Dermis lymphatic vessel endothelial cell (primary cell): ENCODE measurements around the gene IL26. TPM values are rescaled to one million over a fixed set of nuclear protein-coding genes. Genes with fewer than 3 reads are reported as not detected.

Source experiments
- total RNA-seq: library from RNA; depleted of rRNA; stranded (reverse); fragments of >200 nt; gene quantifications from 2 replicates; pipeline ENCODE4 v1.2.1, GENCODE V29; 2014

IL26 gene
- total RNA-seq, result not detected in 2 replicates

DNA sequence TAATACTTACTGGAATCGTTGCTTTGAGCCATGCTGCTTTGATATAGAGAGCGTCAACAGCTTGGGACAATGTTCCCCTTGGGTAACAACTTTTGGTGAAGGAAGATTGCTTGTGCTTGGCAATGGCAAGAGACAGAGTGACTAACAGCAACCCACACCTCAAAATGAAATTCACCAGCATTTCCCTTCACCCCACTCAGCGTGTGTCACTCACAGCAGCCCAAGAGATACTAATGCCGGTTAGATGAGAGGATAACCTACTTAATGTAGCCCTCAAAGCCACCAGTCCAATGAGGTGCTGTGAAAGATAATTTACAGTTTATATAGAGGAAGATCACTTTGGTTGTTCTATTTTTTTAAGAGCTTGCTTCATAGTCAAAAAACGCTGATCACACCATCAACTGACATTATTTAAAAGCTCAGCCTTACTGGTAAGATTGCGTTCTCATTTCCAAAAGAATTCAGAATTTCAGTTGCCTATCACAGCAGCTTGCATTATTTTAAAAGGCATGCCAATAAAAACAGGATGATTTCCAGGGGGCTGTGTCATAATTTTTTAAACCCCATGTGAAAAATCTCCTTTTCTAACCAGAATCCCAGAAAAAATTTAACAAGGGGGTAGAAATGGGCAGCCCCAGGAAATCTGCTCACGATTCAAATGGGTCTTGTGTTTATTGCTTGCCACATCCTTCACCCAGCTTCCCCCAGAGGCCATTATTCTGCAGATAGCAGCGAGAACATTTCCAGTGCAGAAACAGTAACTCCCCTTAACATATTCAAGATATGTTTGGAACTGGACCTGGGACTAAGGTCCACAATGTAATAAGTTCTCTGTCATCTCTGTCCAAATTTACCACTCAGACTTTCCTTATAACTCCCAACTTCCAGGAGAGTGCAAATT, at the start of gene IL26:
Gene IL26, minus strand, starts transcription at position 235 of the 901 bp plus-strand sequence. Its CDS starts 54 bp downstream, at position 181.

DNA sequence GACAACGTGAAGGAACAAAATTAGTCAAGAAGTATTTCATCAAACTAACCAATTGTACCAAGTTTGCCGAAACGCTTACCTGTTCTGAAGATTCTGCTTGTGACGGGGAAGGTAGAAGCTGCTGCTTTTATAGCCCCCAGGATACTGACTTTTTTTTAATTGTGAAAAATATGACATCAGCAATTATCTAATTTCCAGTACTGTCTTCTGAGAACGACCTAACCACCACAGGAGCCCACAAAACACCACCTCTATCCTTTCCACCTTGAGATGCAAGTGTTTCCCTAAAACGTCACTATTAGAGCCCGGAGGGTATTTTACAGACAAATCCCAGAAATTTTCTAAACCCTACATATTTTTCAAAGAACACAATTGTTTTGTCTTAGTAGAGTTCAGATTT, 27.9 kb upstream of the IL26 start, which contains the start of gene IL22:
Gene IL22, minus strand, starts transcription at position 101 of the 400 bp plus-strand sequence. CDS start 156 bp downstream, outside the sequence.

GRCh38 chr12:68159681-68160304, 65.8 kb downstream of the IL26 start, which contains the start of gene IFNG:
IFNG (minus strand) TSS chr12:68159740; CDS start chr12:68159615, 125 bp downstream.

Other genes starting within 250 kb of the IL26 start
- gene IFNG-AS1, start 236.4 kb downstream of the IL26 start, total RNA-seq, result not detected in 2 replicates
- gene IFNG, start 66.1 kb downstream of the IL26 start, total RNA-seq, result not detected in 2 replicates
- gene IL22, start 27.8 kb upstream of the IL26 start, total RNA-seq, result not detected in 2 replicates
- 5.6 and 10.6 TPM in 2 replicates for gene MDM1, start 106.6 kb upstream of the IL26 start, total RNA-seq